Loucy (cell line): ENCODE measurements around the gene ACOT13.

Experiments
- CTCF ChIP-seq: fragments of 200-600 bp; sonication (generic); conservative IDR thresholded peaks from 2 replicates; pipeline ENCODE4 v1.5.1; 2014; ENCODE audit warnings: mild to moderate bottlenecking, antibody characterized with exemption, low read length
- EZH2phosphoT487 ChIP-seq: fragments of 200-600 bp; IDR thresholded peaks from 2 replicates; pipeline ENCODE4 v1.6.1; 2018; ENCODE audit warnings: antibody characterized with exemption, mild to moderate bottlenecking, moderate library complexity, borderline replicate concordance

- TF ChIP-seq CTCF, result peak; percentile 58
- TF ChIP-seq EZH2phosphoT487, result no peak
Observed at GRCh38 chr6:24666641-24667377, at the start of gene ACOT13, which contains the start of gene TDP2.
